Measurements from ENCODE around the gene ZC3H12D.

ZC3H12D gene

GRCh38 chr6:149484733-149485700, at the start of gene ZC3H12D:
Gene ZC3H12D, minus strand, starts transcription at chr6:149485014. Its CDS starts 10,471 bp downstream, at chr6:149474543.
- in situ Hi-C loops (cut with MboI; ENCODE audit: low sequenced_read_pairs, unreplicated experiment), result no loop called here
- peak; percentile 60 for DNase-seq (ENCODE audit: low spot score)

GRCh38 chr6:149529650-149530049, 44.8 kb upstream of the ZC3H12D start:
- no peak for DNase-seq (ENCODE audit: low spot score)
- TF ChIP-seq CTCF (IDR thresholded peaks at IDR 0.05; ENCODE audit: borderline replicate concordance, control extremely low read depth, extremely low read depth, insufficient read depth, missing control alignments), result no peak
- in situ Hi-C loops (cut with MboI; ENCODE audit: low sequenced_read_pairs, unreplicated experiment), result no loop called here

More at GRCh38 chr6:149484733-149485700, at the start of gene ZC3H12D:
- peak; percentile 25 for TF ChIP-seq CTCF (IDR thresholded peaks at IDR 0.05; ENCODE audit: borderline replicate concordance, control extremely low read depth, extremely low read depth, insufficient read depth, missing control alignments)

- in situ Hi-C loops (cut with MboI; ENCODE audit: low sequenced_read_pairs, unreplicated experiment), result no loop called here
- no peak for DNase-seq (ENCODE audit: low spot score)
- TF ChIP-seq CTCF (IDR thresholded peaks at IDR 0.05; ENCODE audit: borderline replicate concordance, control extremely low read depth, extremely low read depth, insufficient read depth, missing control alignments), result no peak
Measured at GRCh38 chr6:149515494-149515893, 30.7 kb upstream of the ZC3H12D start.

- no peak for DNase-seq (ENCODE audit: low spot score)
- in situ Hi-C loops (cut with MboI; ENCODE audit: low sequenced_read_pairs, unreplicated experiment), result no loop called here
- TF ChIP-seq CTCF (IDR thresholded peaks at IDR 0.05; ENCODE audit: borderline replicate concordance, control extremely low read depth, extremely low read depth, insufficient read depth, missing control alignments), result no peak
Measured at GRCh38 chr6:149513915-149514314, 29.1 kb upstream of the ZC3H12D start.

- DNase-seq (ENCODE audit: low spot score), result no peak
- in situ Hi-C loops (cut with MboI; ENCODE audit: low sequenced_read_pairs, unreplicated experiment), result no loop called here
- no peak for TF ChIP-seq CTCF (IDR thresholded peaks at IDR 0.05; ENCODE audit: borderline replicate concordance, control extremely low read depth, extremely low read depth, insufficient read depth, missing control alignments)
Measured at GRCh38 chr6:149510793-149511512, 26.1 kb upstream of the ZC3H12D start.

- DNase-seq (ENCODE audit: low spot score), result no peak
- in situ Hi-C loops (cut with MboI; ENCODE audit: low sequenced_read_pairs, unreplicated experiment), result no loop called here
- no peak for TF ChIP-seq CTCF (IDR thresholded peaks at IDR 0.05; ENCODE audit: borderline replicate concordance, control extremely low read depth, extremely low read depth, insufficient read depth, missing control alignments)
Measured at GRCh38 chr6:149508485-149508884, 23.7 kb upstream of the ZC3H12D start.

Data from GM13976 (cell line).